AG20443 (cell line): Measurements from ENCODE around the gene SGIP1.
"Not testable (repeated sequence)": the region's sequence is repeated elsewhere in the genome, so short reads cannot be mapped to it uniquely, and the experiment has no call there.

Experiments
- DNase-seq: peaks from one replicate; pipeline ENCODE4 v3.0.0; 2012; ENCODE audit warnings: low spot score, mixed read lengths

SGIP1 gene

GRCh38 chr1:66553846-66554245 is 19.9 kb downstream of the SGIP1 start:
- DNase-seq = peak; percentile 20

DNA sequence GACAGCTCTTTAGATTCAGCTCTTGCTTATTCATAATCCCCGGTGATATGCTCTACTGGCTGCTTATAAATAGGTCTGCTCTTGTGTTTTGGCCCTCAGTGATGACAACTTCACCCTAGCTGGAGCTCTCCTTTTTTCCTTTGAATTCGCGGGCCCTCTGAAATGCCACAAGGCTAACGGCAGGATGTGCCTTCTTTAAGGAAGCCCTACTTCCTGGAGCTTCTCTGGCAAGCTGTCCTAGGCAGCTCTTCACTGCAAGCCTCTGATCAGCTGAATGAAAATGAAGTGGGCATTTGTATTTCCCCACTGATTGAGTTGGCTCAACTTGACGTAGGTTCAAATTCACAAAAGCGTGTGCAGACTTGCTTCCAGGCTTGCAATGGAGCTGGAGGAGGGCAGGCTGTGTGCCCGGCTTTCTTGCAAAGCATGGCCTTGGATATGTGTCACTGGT is 22.2 kb downstream of the SGIP1 start:
- DNase-seq = no peak

DNA sequence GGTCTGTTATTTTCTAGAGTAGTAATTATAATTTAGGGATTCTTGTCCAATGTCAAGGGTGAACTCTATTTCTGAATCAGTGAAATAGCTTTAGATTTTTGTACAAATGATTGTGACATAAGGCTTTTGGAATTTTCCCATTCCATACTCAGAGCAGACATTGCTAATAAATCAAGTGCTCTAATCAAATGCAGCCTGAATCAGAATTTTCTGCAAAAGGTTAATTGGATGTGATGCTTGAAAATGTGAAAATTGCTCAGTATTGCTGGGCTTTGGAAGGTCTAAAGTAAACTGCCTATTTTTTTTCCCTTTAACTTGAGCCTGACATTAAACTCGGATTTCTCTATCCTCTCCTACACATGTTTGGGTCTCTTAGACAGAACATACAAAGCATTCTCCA is 23.2 kb downstream of the SGIP1 start:
- DNase-seq = peak; percentile 12

- DNase-seq = no peak
Measured at GRCh38 chr1:66559517-66559916, 25.6 kb downstream of the SGIP1 start.

- no peak for DNase-seq
Measured at GRCh38 chr1:66562561-66562960, 28.6 kb downstream of the SGIP1 start.

DNA sequence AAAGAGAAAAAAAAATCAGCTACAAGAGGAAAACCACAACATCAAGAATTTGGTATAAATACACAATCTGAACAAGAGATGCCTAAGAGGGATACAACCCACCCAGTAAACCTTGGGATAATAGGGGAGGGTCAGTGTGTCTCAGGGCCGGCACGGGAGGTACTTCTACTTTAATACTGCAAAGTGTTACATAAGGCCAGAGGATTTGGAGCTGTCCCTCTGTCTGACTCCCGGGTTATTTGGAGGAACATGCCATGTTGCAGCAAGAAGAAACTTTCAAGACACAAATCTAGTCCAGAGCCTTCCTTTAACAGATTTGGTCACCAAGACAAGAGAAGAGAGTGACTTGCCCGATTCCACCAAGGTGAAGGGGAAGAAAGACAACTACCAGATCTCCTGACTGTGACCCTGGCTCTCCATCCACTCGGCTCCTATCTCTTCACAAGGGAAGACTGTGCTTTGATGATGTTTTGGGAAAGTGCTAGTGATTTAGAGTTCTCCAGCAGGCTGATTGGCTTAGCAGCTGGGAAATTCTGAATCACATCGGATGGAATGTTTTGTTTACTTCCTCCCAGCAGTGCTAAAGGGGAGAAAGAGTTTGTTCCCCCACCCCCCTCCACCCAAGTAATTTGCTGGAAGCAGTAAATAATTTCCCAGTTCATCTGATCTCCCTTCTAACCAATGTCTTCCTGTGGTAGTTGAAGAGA is 29.3 kb downstream of the SGIP1 start:
- peak; percentile 74 for DNase-seq

DNA sequence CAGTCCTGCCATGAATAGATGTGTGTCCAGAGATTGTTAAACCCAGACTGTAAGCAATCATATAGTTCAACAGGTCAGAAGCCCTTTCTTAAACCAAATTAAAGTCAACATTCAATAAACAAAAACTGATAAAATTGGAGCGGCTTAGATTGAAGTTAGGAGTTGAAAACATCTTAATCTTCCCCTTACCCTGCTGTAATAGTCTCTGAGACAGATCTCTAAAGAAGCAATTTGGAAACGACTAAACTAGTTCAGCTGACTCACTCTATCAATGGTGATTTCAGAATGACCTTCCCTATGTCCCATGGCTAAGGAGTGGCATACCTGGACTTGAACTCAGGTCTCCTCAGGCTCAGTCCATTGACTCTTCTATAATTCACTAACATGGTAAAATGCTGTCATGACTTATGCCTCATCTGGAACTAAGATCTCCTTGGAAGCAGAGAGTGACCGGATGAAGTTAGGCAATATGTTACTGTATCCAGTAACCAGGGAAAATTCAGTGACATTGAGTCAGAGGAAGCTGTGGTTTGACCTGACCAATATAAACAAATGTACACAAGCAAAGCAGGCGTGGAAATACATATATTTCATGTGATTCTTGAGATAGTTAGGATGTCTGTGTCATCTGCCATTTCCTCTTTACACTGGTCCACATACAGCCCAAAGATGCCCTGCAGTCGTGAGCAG is 30.1 kb downstream of the SGIP1 start:
- peak; percentile 73 for DNase-seq

DNA sequence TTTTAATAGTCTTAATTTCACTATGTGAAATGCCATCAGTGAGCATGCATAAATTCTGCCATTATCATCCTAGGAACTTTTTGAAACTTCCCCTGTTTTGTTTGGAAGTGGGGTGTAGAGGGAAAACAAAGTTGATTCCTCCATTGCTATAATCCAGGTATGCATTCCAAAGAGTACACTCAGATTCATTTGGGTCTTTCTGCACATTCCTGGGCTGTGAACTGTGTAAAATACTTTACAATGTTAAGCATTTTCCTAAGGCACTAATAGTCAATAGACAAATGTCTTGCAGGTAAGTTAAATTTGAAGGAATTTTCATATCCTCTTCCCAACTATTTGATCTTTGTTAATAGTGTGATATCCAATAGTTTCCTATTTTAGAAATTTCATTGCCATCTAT is 36.2 kb downstream of the SGIP1 start:
- DNase-seq = no peak

GRCh38 chr1:66571789-66572188 is 37.8 kb downstream of the SGIP1 start:
- peak; percentile 58 for DNase-seq

DNA sequence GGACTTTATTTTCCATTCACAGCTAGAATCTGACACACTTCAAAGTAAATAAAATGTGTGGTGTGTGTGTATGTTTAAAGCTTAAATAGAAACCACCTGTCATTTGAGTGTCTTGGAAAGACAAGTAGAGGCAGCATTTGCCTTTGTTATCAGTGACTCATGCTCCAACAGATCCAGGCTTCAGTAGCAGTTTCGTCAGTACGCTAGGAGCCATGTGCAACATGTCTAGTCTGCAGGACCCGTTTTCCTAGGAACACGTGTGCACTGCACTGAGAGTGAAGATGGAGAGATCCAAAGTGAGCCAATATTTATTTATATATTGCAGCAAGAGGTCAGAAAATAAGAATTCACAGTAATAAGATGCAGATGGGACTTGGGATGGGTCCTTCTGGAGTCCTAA is 41.8 kb downstream of the SGIP1 start:
- peak; percentile 30 for DNase-seq

GRCh38 chr1:66576645-66577044 is 42.7 kb downstream of the SGIP1 start:
- DNase-seq = no peak

GRCh38 chr1:66578841-66579240 is 44.9 kb downstream of the SGIP1 start:
- no peak for DNase-seq

GRCh38 chr1:66580081-66580480 is 46.1 kb downstream of the SGIP1 start:
- DNase-seq = no peak

DNA sequence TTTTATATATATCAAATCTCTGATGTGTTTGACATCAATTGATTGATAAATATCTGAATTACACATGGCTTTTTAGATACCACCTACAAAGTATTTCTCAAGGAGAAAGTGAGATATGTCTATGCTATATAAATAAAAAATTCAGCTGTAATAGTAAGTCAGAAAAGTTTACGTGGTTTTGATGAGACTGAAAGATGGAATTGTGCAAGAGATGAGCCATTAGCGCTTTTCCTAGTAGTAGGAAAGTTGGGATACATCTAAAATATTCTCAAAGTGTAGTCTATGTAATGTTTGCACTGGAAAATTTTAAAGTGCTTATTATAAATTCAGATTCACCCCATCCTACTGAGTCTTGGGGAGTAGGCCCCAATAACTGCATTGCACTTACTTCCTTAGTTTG is 49.1 kb downstream of the SGIP1 start:
- DNase-seq = no peak

DNA sequence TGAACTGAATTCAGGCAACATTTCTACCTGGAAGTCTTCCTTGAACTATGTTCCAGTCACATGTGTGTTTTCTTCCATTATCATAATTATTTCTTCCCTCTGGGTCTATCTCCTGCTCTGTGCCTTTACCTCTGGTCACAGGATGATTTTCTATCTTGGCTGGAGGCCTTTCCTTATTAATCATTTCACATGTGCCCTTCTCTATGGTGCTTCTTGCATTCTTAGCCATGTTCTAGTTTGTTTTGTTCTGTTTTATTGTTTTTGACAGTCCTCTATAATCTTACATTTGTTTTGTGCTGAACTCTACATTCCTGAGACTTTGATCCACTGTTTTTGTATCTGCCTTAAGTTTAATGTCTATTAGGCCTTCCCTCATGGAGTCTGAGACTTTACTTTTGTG is 51.0 kb downstream of the SGIP1 start:
- DNase-seq = no peak

- DNase-seq = no peak
Measured at GRCh38 chr1:66589326-66589725, 55.4 kb downstream of the SGIP1 start.

DNA sequence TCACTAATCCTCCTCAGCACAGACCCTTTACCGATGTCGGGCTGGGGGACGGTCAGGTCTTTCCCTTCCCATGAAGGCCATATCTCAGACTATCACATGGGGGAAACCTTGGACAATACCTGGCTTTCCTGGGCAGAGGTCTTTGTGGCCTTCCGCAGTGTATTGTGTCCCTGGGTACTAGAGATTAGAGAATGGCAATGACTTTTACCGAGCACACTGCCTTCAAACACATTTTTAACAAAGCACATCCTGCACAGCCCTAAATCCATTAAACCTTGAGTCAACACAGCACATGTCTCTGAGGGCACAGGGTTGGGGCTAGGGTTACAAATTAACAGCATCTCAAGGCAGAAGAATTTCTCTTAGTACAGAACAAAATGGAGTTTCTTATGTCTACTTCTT is 58.2 kb downstream of the SGIP1 start:
- not testable (repeated sequence) for DNase-seq

DNA sequence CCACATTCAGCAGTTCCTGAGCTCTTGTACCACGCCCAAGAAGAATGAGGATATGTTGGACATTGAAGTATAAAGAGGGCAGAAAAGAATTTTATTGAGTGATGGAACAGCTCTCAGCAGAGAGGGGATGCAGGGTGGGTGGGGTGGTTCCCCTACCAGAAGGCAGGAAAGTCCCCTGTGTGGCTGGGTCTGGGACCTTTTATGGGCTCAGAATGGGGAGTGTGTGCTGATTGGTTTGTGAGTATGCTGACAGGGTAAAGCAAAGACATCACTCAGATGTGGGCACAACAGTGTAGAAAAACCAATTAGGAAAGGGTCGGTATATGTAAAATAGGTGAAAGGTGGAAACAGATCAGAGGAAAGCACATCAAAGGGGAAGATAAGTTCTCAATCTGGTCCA is 62.2 kb downstream of the SGIP1 start:
- DNase-seq = no peak

- DNase-seq = no peak
Measured at GRCh38 chr1:66597500-66597899, 63.5 kb downstream of the SGIP1 start.

- peak; percentile 65 for DNase-seq
Measured at GRCh38 chr1:66598670-66599069, 64.7 kb downstream of the SGIP1 start.

GRCh38 chr1:66599346-66599745 is 65.4 kb downstream of the SGIP1 start:
- DNase-seq = no peak

- no peak for DNase-seq
Measured at GRCh38 chr1:66599899-66600737, 66.2 kb downstream of the SGIP1 start.
